Muscle layer of duodenum (tissue), 2 donors: ENCODE measurements around the gene RNF217.

Experiments used
- H3K27ac ChIP-seq: one replicate; pipeline ENCODE4 v1.7.0; 2013; ENCODE audit warnings: mild to moderate bottlenecking, low read length
- H3K27me3 ChIP-seq: one replicate; pipeline ENCODE4 v1.7.0; 2013; ENCODE audit warnings: low read depth, mild to moderate bottlenecking, control low read depth, low read length
- H3K36me3 ChIP-seq, 2 donors: one replicate each; pipeline ENCODE4 v1.7.0; 2013; ENCODE audit warnings: low read length in 2 of 2, control low read depth in 1 of 2, mild to moderate bottlenecking in 1 of 2; ENCODE audit not compliant: insufficient read depth in 2 of 2, control insufficient read depth in 1 of 2
- H3K4me1 ChIP-seq, 2 donors: one replicate each; pipeline ENCODE4 v1.7.0; 2013; ENCODE audit warnings: low read length in 2 of 2, mild to moderate bottlenecking in 2 of 2, control low read depth in 1 of 2, moderate library complexity in 1 of 2; ENCODE audit not compliant: insufficient read depth in 2 of 2, control insufficient read depth in 1 of 2
- H3K4me3 ChIP-seq, 2 donors: one replicate each; pipeline ENCODE4 v1.7.0; 2013; ENCODE audit warnings: low read length in 2 of 2, low read depth in 1 of 2, mild to moderate bottlenecking in 1 of 2
- H3K9me3 ChIP-seq, 2 donors: one replicate each; pipeline ENCODE4 v1.7.0; 2013; ENCODE audit warnings: low read length in 2 of 2, control low read depth in 1 of 2, mild to moderate bottlenecking in 1 of 2; ENCODE audit not compliant: control insufficient read depth in 1 of 2
- donor health status: healthy.

The RNF217 gene

GRCh38 chr6:125044066-125044465 is 81.8 kb downstream of the RNF217 start:
- Histone ChIP-seq H3K9me3 (no peaks in the 10 kb centered on the region), H3K27ac (no peak overlapping the region), H3K36me3 (peaks cover 0 to 4% of the 10 kb centered on the region in 2 donors), H3K4me1 (peaks cover 0 to 8% of the 10 kb centered on the region in 2 donors), H3K4me3 (no peak overlapping the region), H3K27me3 (no peaks in the 10 kb centered on the region)

GRCh38 chr6:125044667-125045066 is 82.4 kb downstream of the RNF217 start:
- Histone ChIP-seq H3K36me3 (peaks cover 0 to 4% of the 10 kb centered on the region in 2 donors), H3K4me3 (no peak overlapping the region), H3K27ac (no peak overlapping the region), H3K9me3 (no peaks in the 10 kb centered on the region), H3K27me3 (no peaks in the 10 kb centered on the region), H3K4me1 (peaks cover 0 to 8% of the 10 kb centered on the region in 2 donors)

- peaks cover 0 to 4% of the 10 kb centered on the region in 2 donors for H3K36me3 ChIP-seq
- no peak overlapping the region for H3K27ac ChIP-seq
- no peak overlapping the region for H3K4me3 ChIP-seq
- no peaks in the 10 kb centered on the region for H3K9me3 ChIP-seq
- peaks cover 0 to 7% of the 10 kb centered on the region in 2 donors for H3K4me1 ChIP-seq
- no peaks in the 10 kb centered on the region for H3K27me3 ChIP-seq
These were observed 84.1 kb downstream of the RNF217 start for GRCh38 chr6:125046107-125046925.

- Histone ChIP-seq H3K27me3 (no peaks in the 10 kb centered on the region), H3K36me3 (peaks cover 0 to 4% of the 10 kb centered on the region in 2 donors), H3K27ac (no peak overlapping the region), H3K4me3 (no peak overlapping the region), H3K9me3 (no peaks in the 10 kb centered on the region), H3K4me1 (no peaks in the 10 kb centered on the region)
These were observed 86.0 kb downstream of the RNF217 start for GRCh38 chr6:125048274-125048673.

GRCh38 chr6:125050663-125051318 is 88.6 kb downstream of the RNF217 start:
- H3K4me1 ChIP-seq: no peaks in the 10 kb centered on the region
- H3K9me3 ChIP-seq: no peaks in the 10 kb centered on the region
- no peak overlapping the region for H3K4me3 ChIP-seq
- peaks cover 0 to 4% of the 10 kb centered on the region in 2 donors for H3K36me3 ChIP-seq
- H3K27me3 ChIP-seq: no peaks in the 10 kb centered on the region
- H3K27ac ChIP-seq: no peak overlapping the region

- H3K9me3 ChIP-seq: no peaks in the 10 kb centered on the region
- H3K36me3 ChIP-seq: no peaks in the 10 kb centered on the region
- no peaks in the 10 kb centered on the region for H3K4me1 ChIP-seq
- no peaks in the 10 kb centered on the region for H3K27me3 ChIP-seq
- no peak overlapping the region for H3K4me3 ChIP-seq
- no peak overlapping the region for H3K27ac ChIP-seq
These were observed 91.6 kb downstream of the RNF217 start for GRCh38 chr6:125053809-125054208.

GRCh38 chr6:125054331-125054730 is 92.1 kb downstream of the RNF217 start:
- Histone ChIP-seq H3K4me3 (no peak overlapping the region), H3K27ac (no peak overlapping the region), H3K36me3 (no peaks in the 10 kb centered on the region), H3K9me3 (no peaks in the 10 kb centered on the region), H3K4me1 (no peaks in the 10 kb centered on the region), H3K27me3 (no peaks in the 10 kb centered on the region)

GRCh38 chr6:125057392-125058246 is 95.4 kb downstream of the RNF217 start:
- no peaks in the 10 kb centered on the region for H3K27me3 ChIP-seq
- no peaks in the 10 kb centered on the region for H3K4me1 ChIP-seq
- no peaks in the 10 kb centered on the region for H3K9me3 ChIP-seq
- no peak overlapping the region for H3K4me3 ChIP-seq
- no peaks in the 10 kb centered on the region for H3K36me3 ChIP-seq
- H3K27ac ChIP-seq: no peak overlapping the region

GRCh38 chr6:125058546-125058945 is 96.3 kb downstream of the RNF217 start:
- no peak overlapping the region for H3K4me3 ChIP-seq
- H3K27me3 ChIP-seq: no peaks in the 10 kb centered on the region
- no peaks in the 10 kb centered on the region for H3K9me3 ChIP-seq
- no peaks in the 10 kb centered on the region for H3K4me1 ChIP-seq
- no peak overlapping the region for H3K27ac ChIP-seq
- H3K36me3 ChIP-seq: no peaks in the 10 kb centered on the region

GRCh38 chr6:125063307-125063706 is 101.1 kb downstream of the RNF217 start:
- Histone ChIP-seq H3K36me3 (peaks cover 0 to 8% of the 10 kb centered on the region in 2 donors), H3K27me3 (no peaks in the 10 kb centered on the region), H3K4me3 (no peak overlapping the region), H3K4me1 (no peaks in the 10 kb centered on the region), H3K27ac (no peak overlapping the region), H3K9me3 (no peaks in the 10 kb centered on the region)

GRCh38 chr6:125066140-125066539 is 103.9 kb downstream of the RNF217 start:
- H3K4me3 ChIP-seq: no peak overlapping the region
- H3K4me1 ChIP-seq: no peaks in the 10 kb centered on the region
- no peaks in the 10 kb centered on the region for H3K27me3 ChIP-seq
- H3K27ac ChIP-seq: no peak overlapping the region
- no peaks in the 10 kb centered on the region for H3K9me3 ChIP-seq
- H3K36me3 ChIP-seq: peaks cover 0 to 8% of the 10 kb centered on the region in 2 donors
